ENCODE results near the gene DHRS2.

The DHRS2 gene

DNA sequence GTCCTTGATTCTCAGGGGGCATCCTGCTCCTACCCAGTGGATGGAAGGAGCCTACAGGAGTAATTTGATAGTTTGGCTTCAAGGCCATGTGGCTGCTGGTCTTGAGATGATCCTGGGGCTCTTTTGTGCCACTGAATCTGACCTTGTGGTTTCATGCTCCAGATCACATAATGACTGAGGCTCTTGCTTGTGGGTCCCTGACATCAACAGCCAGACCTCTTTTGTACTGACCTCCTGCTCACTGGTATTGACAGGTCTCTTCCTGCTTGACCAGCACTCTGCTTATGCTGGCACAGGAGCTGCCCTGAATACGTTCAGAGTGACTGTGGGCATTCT lies 34.4 kb upstream of the DHRS2 start:
- H2AFZ ChIP-seq (ENCODE audit: low read depth, low read length) = no peak overlapping the region
- peaks cover 8% of the 10 kb centered on the region for H3K4me1 ChIP-seq (ENCODE audit: low read length)
- TF ChIP-seq CTCF (IDR thresholded peaks at IDR 0.05; ENCODE audit: low read depth, low read length) = no peak
- no peak for TF ChIP-seq EZH2phosphoT487 (IDR thresholded peaks at IDR 0.05; ENCODE audit: low read depth)
- no peak overlapping the region for H3K4me3 ChIP-seq (ENCODE audit: low read length)
- H3K27ac ChIP-seq (ENCODE audit: low read length) = no peak overlapping the region
- H3K4me2 ChIP-seq (ENCODE audit: low read length) = no peak overlapping the region
- no peaks in the 10 kb centered on the region for H3K79me2 ChIP-seq (ENCODE audit: low read length)
- H3K9me3 ChIP-seq (ENCODE audit: insufficient read depth, low read length) = no peaks in the 10 kb centered on the region
- no peaks in the 10 kb centered on the region for H3K36me3 ChIP-seq (replicated peaks; ENCODE audit: low read depth, low read length)
- H3K9ac ChIP-seq (ENCODE audit: low read length) = no peak overlapping the region
- H3K27me3 ChIP-seq (ENCODE audit: low read depth, low read length) = no peaks in the 10 kb centered on the region
- no peaks in the 10 kb centered on the region for H4K20me1 ChIP-seq (ENCODE audit: insufficient read depth, low read length)

GRCh38 chr14:23602181-23603095 lies 33.7 kb upstream of the DHRS2 start:
- Histone ChIP-seq H4K20me1 (ENCODE audit: insufficient read depth, low read length) (no peaks in the 10 kb centered on the region), H3K27ac (ENCODE audit: low read length) (no peak overlapping the region), H3K9ac (ENCODE audit: low read length) (no peak overlapping the region), H3K4me3 (ENCODE audit: low read length) (no peak overlapping the region), H3K27me3 (ENCODE audit: low read depth, low read length) (peaks cover 5% of the 10 kb centered on the region; the same call in 1 of the 2 replicates), H3K9me3 (ENCODE audit: insufficient read depth, low read length) (no peaks in the 10 kb centered on the region), H3K4me1 (ENCODE audit: low read length) (peaks cover 8% of the 10 kb centered on the region), H3K4me2 (ENCODE audit: low read length) (no peak overlapping the region), H3K79me2 (ENCODE audit: low read length) (no peaks in the 10 kb centered on the region), H3K36me3 (replicated peaks; ENCODE audit: low read depth, low read length) (no peaks in the 10 kb centered on the region), H2AFZ (ENCODE audit: low read depth, low read length) (no peak overlapping the region)
- no peak for TF ChIP-seq EZH2phosphoT487 (IDR thresholded peaks at IDR 0.05; ENCODE audit: low read depth)
- no peak for TF ChIP-seq CTCF (IDR thresholded peaks at IDR 0.05; ENCODE audit: low read depth, low read length)

- Histone ChIP-seq H3K27ac (ENCODE audit: low read length) (no peak overlapping the region), H3K79me2 (ENCODE audit: low read length) (no peaks in the 10 kb centered on the region), H3K4me3 (ENCODE audit: low read length) (no peak overlapping the region), H3K9me3 (ENCODE audit: insufficient read depth, low read length) (no peaks in the 10 kb centered on the region), H3K4me2 (ENCODE audit: low read length) (no peak overlapping the region), H2AFZ (ENCODE audit: low read depth, low read length) (no peak overlapping the region), H3K4me1 (ENCODE audit: low read length) (peaks cover 8% of the 10 kb centered on the region), H3K27me3 (ENCODE audit: low read depth, low read length) (peaks cover 6% of the 10 kb centered on the region; the same call in 1 of the 2 replicates), H4K20me1 (ENCODE audit: insufficient read depth, low read length) (no peaks in the 10 kb centered on the region), H3K36me3 (replicated peaks; ENCODE audit: low read depth, low read length) (no peaks in the 10 kb centered on the region), H3K9ac (ENCODE audit: low read length) (no peak overlapping the region)
- no peak for TF ChIP-seq CTCF (IDR thresholded peaks at IDR 0.05; ENCODE audit: low read depth, low read length)
- no peak for TF ChIP-seq EZH2phosphoT487 (IDR thresholded peaks at IDR 0.05; ENCODE audit: low read depth)
These were observed 33.1 kb upstream of the DHRS2 start for GRCh38 chr14:23603103-23603502.

DNA sequence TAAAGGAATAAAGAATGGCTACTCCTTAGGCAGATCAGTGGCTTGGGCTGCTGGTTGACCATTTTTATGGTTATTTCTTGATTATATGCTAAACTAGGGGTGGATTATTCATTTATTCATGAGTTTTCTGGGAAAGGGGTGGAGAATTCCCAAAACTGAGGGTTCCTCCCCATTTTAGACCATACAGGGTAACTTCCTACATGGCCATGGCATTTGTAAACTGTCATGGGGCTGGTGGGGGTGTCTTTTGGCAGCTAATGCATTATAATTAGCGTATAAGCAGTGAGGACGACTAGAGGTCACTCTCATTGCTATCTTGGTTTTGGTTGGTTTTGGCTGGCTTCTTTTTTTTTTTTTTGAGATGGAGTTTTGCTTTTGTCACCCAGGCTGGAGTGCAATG lies 32.0 kb upstream of the DHRS2 start:
- Histone ChIP-seq H3K27me3 (ENCODE audit: low read depth, low read length) (peaks cover 6% of the 10 kb centered on the region; the same call in 1 of the 2 replicates), H2AFZ (ENCODE audit: low read depth, low read length) (no peak overlapping the region), H3K4me1 (ENCODE audit: low read length) (peaks cover 8% of the 10 kb centered on the region), H3K4me3 (ENCODE audit: low read length) (no peak overlapping the region), H3K79me2 (ENCODE audit: low read length) (no peaks in the 10 kb centered on the region), H3K9me3 (ENCODE audit: insufficient read depth, low read length) (no peaks in the 10 kb centered on the region), H4K20me1 (ENCODE audit: insufficient read depth, low read length) (no peaks in the 10 kb centered on the region), H3K4me2 (ENCODE audit: low read length) (no peak overlapping the region), H3K36me3 (replicated peaks; ENCODE audit: low read depth, low read length) (no peaks in the 10 kb centered on the region), H3K27ac (ENCODE audit: low read length) (no peak overlapping the region), H3K9ac (ENCODE audit: low read length) (no peak overlapping the region)
- TF ChIP-seq CTCF (IDR thresholded peaks at IDR 0.05; ENCODE audit: low read depth, low read length) (no peak), EZH2phosphoT487 (IDR thresholded peaks at IDR 0.05; ENCODE audit: low read depth) (no peak)

Data from OCI-LY3 (cell line).